Ishikawa (cell line): ENCODE results near the gene CASP6.

ENCODE experiments used
- CEBPB ChIP-seq: IDR thresholded peaks from 2 replicates; pipeline ENCODE4 v1.6.1; 2012
- CREB1 ChIP-seq: IDR thresholded peaks from 2 replicates; pipeline ENCODE4 v1.6.1; 2012; ENCODE audit warnings: low read depth
- EGR1 ChIP-seq: IDR thresholded peaks from 2 replicates; pipeline ENCODE4 v1.6.1; 2012
- EP300 ChIP-seq: IDR thresholded peaks from 2 replicates; pipeline ENCODE4 v1.6.1; 2012; ENCODE audit warnings: borderline replicate concordance
- FOXM1 ChIP-seq: IDR thresholded peaks from 2 replicates; pipeline ENCODE4 v1.6.1; 2012; ENCODE audit warnings: low read depth, borderline replicate concordance
- MAX ChIP-seq: IDR thresholded peaks from 2 replicates; pipeline ENCODE4 v1.6.1; 2012
- NFIC ChIP-seq: IDR thresholded peaks from 2 replicates; pipeline ENCODE4 v1.6.1; 2012
- RAD21 ChIP-seq: IDR thresholded peaks from 2 replicates; pipeline ENCODE4 v1.6.1; 2012; ENCODE audit warnings: low read depth
- TAF1 ChIP-seq: IDR thresholded peaks from 2 replicates; pipeline ENCODE4 v1.6.1; 2012; ENCODE audit warnings: low read depth, mild to moderate bottlenecking
- TCF12 ChIP-seq: IDR thresholded peaks from 2 replicates; pipeline ENCODE4 v1.6.1; 2012; ENCODE audit warnings: low read depth
- TEAD4 ChIP-seq: IDR thresholded peaks from 2 replicates; pipeline ENCODE4 v1.6.1; 2012
- USF1 ChIP-seq: IDR thresholded peaks from 2 replicates; pipeline ENCODE4 v1.6.1; 2012
- YY1 ChIP-seq: IDR thresholded peaks from 2 replicates; pipeline ENCODE4 v1.6.1; 2012; ENCODE audit warnings: low read depth
- ZBTB7A ChIP-seq: IDR thresholded peaks from 2 replicates; pipeline ENCODE4 v1.6.1; 2012; ENCODE audit warnings: low read depth
- TF ChIP-seq, protein P1 (sequence below): IDR thresholded peaks from 2 replicates; pipeline ENCODE4 v1.6.1; 2012; ENCODE audit warnings: low read depth, mild to moderate bottlenecking

Gene CASP6

DNA sequence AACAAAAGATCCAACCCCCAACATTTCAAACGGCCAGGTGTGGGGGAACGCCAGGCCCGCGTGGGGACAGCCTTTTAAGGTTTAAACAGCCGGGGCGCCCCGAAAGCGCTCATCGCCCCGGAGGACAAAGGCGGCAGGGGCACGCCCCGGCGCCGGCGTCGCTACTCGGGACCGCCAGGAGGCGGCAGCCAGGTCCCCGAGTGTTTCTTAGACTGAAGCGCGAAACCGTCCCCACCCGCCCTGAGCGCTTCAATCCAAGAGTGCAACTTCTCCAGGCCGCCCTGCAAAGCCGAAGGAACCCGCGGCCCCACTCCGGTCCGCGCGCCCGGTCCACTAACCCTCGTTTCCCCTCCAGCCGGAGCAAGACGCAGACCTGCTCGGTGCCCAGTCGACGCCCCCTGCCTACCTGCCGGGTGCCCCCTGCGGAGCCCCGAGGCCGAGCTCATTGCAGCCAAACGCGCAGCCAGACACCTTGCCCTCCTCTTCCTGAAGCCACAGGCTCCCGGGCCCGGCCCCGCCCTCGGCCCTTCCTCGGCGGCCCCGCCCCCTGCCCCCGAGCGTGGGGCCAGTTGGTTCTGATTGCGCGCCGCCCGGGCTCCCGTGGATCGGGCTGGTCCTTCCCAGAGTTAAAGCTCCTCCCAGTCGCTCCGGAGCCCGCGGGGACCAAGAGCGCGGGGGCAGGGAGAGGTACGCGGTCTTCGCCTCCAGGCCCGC lies at the start of gene CASP6:
CASP6 (minus strand) TSS at position 496 of the 714 bp plus-strand sequence; CDS start at position 446, 50 bp downstream.
- TF ChIP-seq CREB1 (no peak), TCF12 (peak; percentile 65; the same call in 1 of the 2 replicates), ZBTB7A (0 out of 2 replicates have a peak, but pooled peaks have one; percentile 22), TEAD4 (no peak; the same call in 1 of the 2 replicates), EP300 (0 out of 2 replicates have a peak, but pooled peaks have one; percentile 26), NFIC (peak; percentile 32), FOXM1 (no peak), YY1 (peak; percentile 33; the same call in 1 of the 2 replicates), TAF1 (0 out of 2 replicates have a peak, but pooled peaks have one; percentile 65), RAD21 (peak; percentile 18; the same call in 1 of the 2 replicates), MAX (peak; percentile 24; the same call in 1 of the 2 replicates)
- TF ChIP-seq, protein P1, sequence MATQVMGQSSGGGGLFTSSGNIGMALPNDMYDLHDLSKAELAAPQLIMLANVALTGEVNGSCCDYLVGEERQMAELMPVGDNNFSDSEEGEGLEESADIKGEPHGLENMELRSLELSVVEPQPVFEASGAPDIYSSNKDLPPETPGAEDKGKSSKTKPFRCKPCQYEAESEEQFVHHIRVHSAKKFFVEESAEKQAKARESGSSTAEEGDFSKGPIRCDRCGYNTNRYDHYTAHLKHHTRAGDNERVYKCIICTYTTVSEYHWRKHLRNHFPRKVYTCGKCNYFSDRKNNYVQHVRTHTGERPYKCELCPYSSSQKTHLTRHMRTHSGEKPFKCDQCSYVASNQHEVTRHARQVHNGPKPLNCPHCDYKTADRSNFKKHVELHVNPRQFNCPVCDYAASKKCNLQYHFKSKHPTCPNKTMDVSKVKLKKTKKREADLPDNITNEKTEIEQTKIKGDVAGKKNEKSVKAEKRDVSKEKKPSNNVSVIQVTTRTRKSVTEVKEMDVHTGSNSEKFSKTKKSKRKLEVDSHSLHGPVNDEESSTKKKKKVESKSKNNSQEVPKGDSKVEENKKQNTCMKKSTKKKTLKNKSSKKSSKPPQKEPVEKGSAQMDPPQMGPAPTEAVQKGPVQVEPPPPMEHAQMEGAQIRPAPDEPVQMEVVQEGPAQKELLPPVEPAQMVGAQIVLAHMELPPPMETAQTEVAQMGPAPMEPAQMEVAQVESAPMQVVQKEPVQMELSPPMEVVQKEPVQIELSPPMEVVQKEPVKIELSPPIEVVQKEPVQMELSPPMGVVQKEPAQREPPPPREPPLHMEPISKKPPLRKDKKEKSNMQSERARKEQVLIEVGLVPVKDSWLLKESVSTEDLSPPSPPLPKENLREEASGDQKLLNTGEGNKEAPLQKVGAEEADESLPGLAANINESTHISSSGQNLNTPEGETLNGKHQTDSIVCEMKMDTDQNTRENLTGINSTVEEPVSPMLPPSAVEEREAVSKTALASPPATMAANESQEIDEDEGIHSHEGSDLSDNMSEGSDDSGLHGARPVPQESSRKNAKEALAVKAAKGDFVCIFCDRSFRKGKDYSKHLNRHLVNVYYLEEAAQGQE, result no peak

DNA sequence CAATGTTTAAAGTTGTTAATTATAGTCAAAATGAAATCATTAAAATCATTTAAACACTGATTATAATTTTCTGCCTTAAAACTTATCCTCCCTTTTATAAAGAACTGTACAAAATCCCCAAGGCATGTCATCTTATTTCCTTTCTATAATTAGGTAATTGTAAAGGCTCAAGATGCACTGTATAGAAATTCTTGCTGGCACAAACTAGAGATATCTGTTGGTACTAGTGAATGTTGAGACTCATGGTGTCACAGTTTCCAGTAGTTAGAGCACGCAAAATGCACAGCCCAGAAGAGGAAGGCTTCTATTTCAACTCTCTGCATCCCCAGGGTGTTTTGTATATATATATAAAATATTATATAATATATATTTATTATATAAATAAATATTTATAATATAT lies 49.3 kb upstream of the CASP6 start:
- TF ChIP-seq ZBTB7A (no peak), TAF1 (no peak), FOXM1 (no peak), YY1 (no peak)

- no peak for TF ChIP-seq TCF12
- TF ChIP-seq RAD21, result no peak
- TF ChIP-seq MAX, result no peak
- TF ChIP-seq CREB1, result no peak
- TF ChIP-seq NFIC, result no peak
- no peak for TF ChIP-seq YY1
- TF ChIP-seq FOXM1, result no peak
Observed at GRCh38 chr4:109751852-109752251, 48.6 kb upstream of the CASP6 start.

DNA sequence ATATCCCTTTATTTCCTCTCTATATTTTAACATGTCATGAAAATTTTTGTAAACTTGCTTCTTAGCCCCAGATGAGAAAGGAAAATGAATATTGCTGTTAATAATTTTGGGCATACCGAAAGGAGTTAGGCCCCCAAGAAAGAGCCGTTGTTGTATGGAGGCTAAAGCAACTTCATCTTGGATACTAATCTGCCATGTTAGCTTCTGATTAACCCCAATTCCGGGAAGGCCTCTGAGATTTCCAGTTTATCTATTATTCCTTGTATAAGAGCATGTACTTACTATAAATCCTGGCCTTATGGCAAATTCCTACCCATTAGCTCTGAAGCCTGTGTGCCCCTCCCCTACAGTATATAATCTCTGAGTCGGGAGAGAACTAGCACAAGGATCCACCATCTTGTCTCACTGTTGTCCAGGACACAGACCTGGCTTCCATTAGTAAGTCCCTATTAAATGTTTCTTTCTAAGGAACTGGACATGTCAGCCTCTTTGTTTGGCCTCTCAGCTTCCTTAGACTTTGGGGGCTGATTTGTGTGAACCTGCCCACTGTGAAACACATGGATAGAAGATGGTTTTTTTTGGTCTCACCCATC lies 47.5 kb upstream of the CASP6 start:
- no peak for TF ChIP-seq CREB1

DNA sequence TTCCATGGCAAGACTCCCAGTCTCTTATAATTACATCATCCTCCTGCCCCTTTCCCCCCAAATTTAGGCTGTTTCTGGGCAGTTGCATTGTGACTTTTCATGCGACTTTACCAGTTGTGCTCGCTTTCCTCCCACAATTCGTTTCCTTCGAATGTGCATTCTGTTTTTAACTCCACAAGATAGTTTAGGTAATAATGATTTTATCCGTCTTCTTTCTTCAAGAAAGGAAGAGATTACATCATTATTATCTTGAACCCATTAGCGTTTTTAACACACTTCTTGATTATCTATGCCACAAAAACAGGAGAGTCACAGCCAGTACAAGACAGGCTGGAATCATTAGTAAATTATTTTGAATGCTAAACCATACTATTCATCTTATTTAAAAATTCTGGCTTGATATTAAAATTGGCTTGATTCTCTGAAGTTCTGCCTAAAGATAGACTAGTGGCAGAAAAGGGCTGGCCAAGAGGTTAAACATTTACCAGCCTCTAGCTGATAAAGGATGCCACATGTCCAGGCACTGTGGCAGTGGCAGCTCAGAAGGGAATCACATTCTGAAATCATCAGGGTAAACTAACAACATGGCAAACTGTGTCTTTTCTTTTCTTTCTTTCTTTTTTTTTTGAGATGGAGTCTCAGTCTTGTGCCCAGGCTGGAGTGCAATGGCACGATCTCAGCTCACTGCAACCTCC lies 46.3 kb upstream of the CASP6 start:
- TF ChIP-seq NFIC, result no peak
- no peak for TF ChIP-seq USF1
- TF ChIP-seq, protein P1, result no peak
- TF ChIP-seq EGR1, result no peak

DNA sequence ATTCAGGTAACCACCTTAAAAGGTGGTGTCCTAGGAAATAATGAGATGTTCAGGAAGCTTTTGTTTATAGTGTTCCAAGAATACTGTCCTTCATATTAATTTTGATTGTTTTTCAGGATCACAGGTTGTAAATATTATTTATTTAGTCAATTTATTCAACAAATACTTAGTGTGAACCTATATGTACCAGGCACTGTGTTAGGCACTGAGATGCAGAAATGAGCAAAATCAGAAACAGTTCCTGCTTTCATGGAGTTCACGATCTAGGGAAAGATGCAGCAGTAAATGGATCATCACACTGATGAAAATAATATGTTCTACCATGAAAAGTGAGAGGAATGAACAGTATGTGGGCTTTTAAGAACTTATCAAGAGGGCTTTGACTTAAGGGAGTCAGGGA lies 44.9 kb upstream of the CASP6 start:
- no peak for TF ChIP-seq USF1
- TF ChIP-seq CEBPB, result no peak
- no peak for TF ChIP-seq TCF12
- TF ChIP-seq CREB1, result no peak
- TF ChIP-seq, protein P1, result no peak
- no peak for TF ChIP-seq ZBTB7A
- TF ChIP-seq EP300, result no peak
- TF ChIP-seq TAF1, result no peak
- no peak for TF ChIP-seq YY1
- TF ChIP-seq NFIC, result no peak
- TF ChIP-seq TEAD4, result no peak
- TF ChIP-seq FOXM1, result no peak
- TF ChIP-seq MAX, result no peak
- no peak for TF ChIP-seq EGR1
- no peak for TF ChIP-seq RAD21
